HUES64 (cell line): ENCODE results near the gene OPN3.
"Not testable (repeated sequence)": the region's sequence is repeated elsewhere in the genome, so short reads cannot be mapped to it uniquely, and the experiment has no call there.

Experiments used
- H3K27ac ChIP-seq: 2 replicates; pipeline ENCODE4 v1.7.0; 2013; ENCODE audit warnings: low read depth, low read length, inconsistent platforms
- H3K27me3 ChIP-seq: 2 replicates; pipeline ENCODE4 v1.6.1; 2013; ENCODE audit warnings: mild to moderate bottlenecking, low read length; ENCODE audit not compliant: insufficient read depth
- H3K36me3 ChIP-seq: 2 replicates; pipeline ENCODE4 v1.6.1; 2013; ENCODE audit warnings: mild to moderate bottlenecking, low read length; ENCODE audit not compliant: insufficient read depth
- H3K4me1 ChIP-seq: 2 replicates; pipeline ENCODE4 v1.6.1; 2013; ENCODE audit warnings: mild to moderate bottlenecking, low read length, moderate library complexity; ENCODE audit not compliant: insufficient read depth
- H3K4me3 ChIP-seq: 2 replicates; pipeline ENCODE4 v1.5.1; 2013; ENCODE audit warnings: mild to moderate bottlenecking, low read length, moderate library complexity
- H3K9ac ChIP-seq: 2 replicates; pipeline ENCODE4 v1.6.1; 2013; ENCODE audit warnings: mild to moderate bottlenecking, low read depth, low read length
- H3K9me3 ChIP-seq: 2 replicates; pipeline ENCODE4 v1.6.1; 2013; ENCODE audit warnings: low read depth, low read length; ENCODE audit not compliant: insufficient read depth
- WGBS: fragments of 150-250, 120-280 bp; methylation state at CpG from one replicate; pipeline ENCODE4 v1.1.7; 2013; ENCODE audit warnings: missing lambda C conversion rate; 5-methylcytosine and 5-hydroxymethylcytosine counted together

Gene OPN3

GRCh38 chr1:241672301-241672700 lies 32.1 kb upstream of the OPN3 start:
- Histone ChIP-seq H3K9me3 (no peaks in the 10 kb centered on the region), H3K4me1 (no peaks in the 10 kb centered on the region), H3K27me3 (no peaks in the 10 kb centered on the region), H3K36me3 (no peaks in the 10 kb centered on the region), H3K27ac (no peak overlapping the region), H3K9ac (no peak overlapping the region), H3K4me3 (no peak overlapping the region)
- WGBS = 100% methylated on average over 1 of the region's 1 CpG

- no peaks in the 10 kb centered on the region for H3K36me3 ChIP-seq
- no peaks in the 10 kb centered on the region for H3K4me1 ChIP-seq
- H3K9ac ChIP-seq = no peak overlapping the region
- no peak overlapping the region for H3K27ac ChIP-seq
- WGBS = 95% methylated on average over 3 of the region's 3 CpGs
- no peaks in the 10 kb centered on the region for H3K27me3 ChIP-seq
- no peak overlapping the region for H3K4me3 ChIP-seq
- no peaks in the 10 kb centered on the region for H3K9me3 ChIP-seq
These were observed 26.2 kb upstream of the OPN3 start for GRCh38 chr1:241666419-241666818.

GRCh38 chr1:241660424-241660972 lies 20.3 kb upstream of the OPN3 start:
- no peak overlapping the region for H3K9ac ChIP-seq
- H3K4me1 ChIP-seq = no peaks in the 10 kb centered on the region
- no peaks in the 10 kb centered on the region for H3K9me3 ChIP-seq
- H3K27ac ChIP-seq = no peak overlapping the region
- no peaks in the 10 kb centered on the region for H3K27me3 ChIP-seq
- 97% methylated on average over 3 of the region's 5 CpGs for WGBS
- H3K36me3 ChIP-seq = no peaks in the 10 kb centered on the region
- no peak overlapping the region for H3K4me3 ChIP-seq

GRCh38 chr1:241659016-241659415 lies 18.8 kb upstream of the OPN3 start:
- H3K9me3 ChIP-seq, H3K27ac ChIP-seq, H3K27me3 ChIP-seq, H3K9ac ChIP-seq, H3K36me3 ChIP-seq, H3K4me1 ChIP-seq, H3K4me3 ChIP-seq: not testable (repeated sequence)
- WGBS = 94% methylated on average over 2 of the region's 2 CpGs

- Histone ChIP-seq H3K4me3 (no peak overlapping the region), H3K27me3 (no peaks in the 10 kb centered on the region), H3K27ac (no peak overlapping the region), H3K4me1 (no peaks in the 10 kb centered on the region), H3K9me3 (no peaks in the 10 kb centered on the region), H3K36me3 (no peaks in the 10 kb centered on the region), H3K9ac (no peak overlapping the region)
- 88% methylated on average over 3 of the region's 3 CpGs for WGBS
These were observed 18.1 kb upstream of the OPN3 start for GRCh38 chr1:241658081-241658793.

GRCh38 chr1:241654641-241655040 lies 14.5 kb upstream of the OPN3 start:
- H3K36me3 ChIP-seq = no peaks in the 10 kb centered on the region
- no peaks in the 10 kb centered on the region for H3K4me1 ChIP-seq
- H3K9me3 ChIP-seq = no peaks in the 10 kb centered on the region
- H3K27me3 ChIP-seq = no peaks in the 10 kb centered on the region
- 100% methylated on average over 1 of the region's 1 CpG for WGBS
- no peak overlapping the region for H3K4me3 ChIP-seq
- H3K27ac ChIP-seq = no peak overlapping the region
- no peak overlapping the region for H3K9ac ChIP-seq

GRCh38 chr1:241654019-241654418 lies 13.8 kb upstream of the OPN3 start:
- Histone ChIP-seq H3K36me3 (no peaks in the 10 kb centered on the region), H3K4me3 (no peak overlapping the region), H3K9me3 (no peaks in the 10 kb centered on the region), H3K27ac (no peak overlapping the region), H3K4me1 (no peaks in the 10 kb centered on the region), H3K9ac (no peak overlapping the region), H3K27me3 (no peaks in the 10 kb centered on the region)
- WGBS = 86% methylated on average over 1 of the region's 1 CpG

- no peak within 1 kb of the TSS for H3K9ac ChIP-seq
- 87% methylated on average over 3 of the region's 4 CpGs for WGBS
These were observed 11.8 kb upstream of the OPN3 start, which contains the start of gene WDR64 for GRCh38 chr1:241652012-241652411. TSS of gene WDR64 (plus strand) at chr1:241652281. CDS start at chr1:241652485, 204 bp downstream.

GRCh38 chr1:241648159-241648558 lies 8.0 kb upstream of the OPN3 start:
- H3K27ac ChIP-seq = no peak overlapping the region
- H3K9ac ChIP-seq = no peak overlapping the region
- no peaks in the 10 kb centered on the region for H3K27me3 ChIP-seq
- H3K9me3 ChIP-seq = no peaks in the 10 kb centered on the region
- no peak overlapping the region for H3K4me3 ChIP-seq
- no peaks in the 10 kb centered on the region for H3K4me1 ChIP-seq
- WGBS = 95% methylated on average over 1 of the region's 1 CpG
- no peaks in the 10 kb centered on the region for H3K36me3 ChIP-seq

More at GRCh38 chr1:241652012-241652411, 11.8 kb upstream of the OPN3 start, which contains the start of gene WDR64:
- Histone ChIP-seq H3K9me3 (no peaks in the 10 kb centered on the region), H3K4me1 (no peaks in the 10 kb centered on the region), H3K27me3 (no peaks in the 10 kb centered on the region), H3K4me3 (no peak within 1 kb of the TSS), H3K27ac (no peak within 1 kb of the TSS), H3K36me3 (no peaks in the 10 kb centered on the region)

- H3K4me3 ChIP-seq = no peak overlapping the region
- H3K27ac ChIP-seq = no peak overlapping the region
- no peaks in the 10 kb centered on the region for H3K27me3 ChIP-seq
- H3K9me3 ChIP-seq = no peaks in the 10 kb centered on the region
- no peaks in the 10 kb centered on the region for H3K4me1 ChIP-seq
- no peak overlapping the region for H3K9ac ChIP-seq
- WGBS = 94% methylated on average over 1 of the region's 1 CpG
- H3K36me3 ChIP-seq = no peaks in the 10 kb centered on the region
These were observed 7.5 kb upstream of the OPN3 start for GRCh38 chr1:241647658-241648057.

GRCh38 chr1:241646201-241646600 lies 6.0 kb upstream of the OPN3 start:
- H3K9me3 ChIP-seq = peaks cover 4% of the 10 kb centered on the region; the same call in 1 of the 2 replicates
- no peaks in the 10 kb centered on the region for H3K4me1 ChIP-seq
- no peak overlapping the region for H3K27ac ChIP-seq
- H3K4me3 ChIP-seq = no peak overlapping the region
- 85% methylated on average over 7 of the region's 7 CpGs for WGBS
- no peaks in the 10 kb centered on the region for H3K36me3 ChIP-seq
- no peak overlapping the region for H3K9ac ChIP-seq
- H3K27me3 ChIP-seq = no peaks in the 10 kb centered on the region
